ENCODE measurements around the gene RASSF1.

Gene RASSF1

GRCh38 chr3:50297384-50297775, 43.3 kb downstream of the RASSF1 start:
- TF ChIP-seq CTCF (conservative IDR thresholded peaks at IDR 0.05; ENCODE audit: low read depth, low read length): no peak
- DNase-seq (ENCODE audit: low read depth): no peak
- no peak overlapping the region for H3K4me3 ChIP-seq (ENCODE audit: low read depth, low read length)

GRCh38 chr3:50296721-50297383, 43.8 kb downstream of the RASSF1 start:
- TF ChIP-seq CTCF (conservative IDR thresholded peaks at IDR 0.05; ENCODE audit: low read depth, low read length): no peak
- DNase-seq (ENCODE audit: low read depth): no peak
- no peak overlapping the region for H3K4me3 ChIP-seq (ENCODE audit: low read depth, low read length)

- TF ChIP-seq CTCF (conservative IDR thresholded peaks at IDR 0.05; ENCODE audit: low read depth, low read length): no peak
Observed at GRCh38 chr3:50295553-50296431, 44.8 kb downstream of the RASSF1 start.

GRCh38 chr3:50294492-50295403, 45.9 kb downstream of the RASSF1 start:
- DNase-seq (ENCODE audit: low read depth): no peak
- TF ChIP-seq CTCF (conservative IDR thresholded peaks at IDR 0.05; ENCODE audit: low read depth, low read length): no peak
- no peak overlapping the region for H3K4me3 ChIP-seq (ENCODE audit: low read depth, low read length)

More at GRCh38 chr3:50295553-50296431, 44.8 kb downstream of the RASSF1 start:
- DNase-seq (ENCODE audit: low read depth): no peak
- H3K4me3 ChIP-seq (ENCODE audit: low read depth, low read length): no peak overlapping the region

DNA sequence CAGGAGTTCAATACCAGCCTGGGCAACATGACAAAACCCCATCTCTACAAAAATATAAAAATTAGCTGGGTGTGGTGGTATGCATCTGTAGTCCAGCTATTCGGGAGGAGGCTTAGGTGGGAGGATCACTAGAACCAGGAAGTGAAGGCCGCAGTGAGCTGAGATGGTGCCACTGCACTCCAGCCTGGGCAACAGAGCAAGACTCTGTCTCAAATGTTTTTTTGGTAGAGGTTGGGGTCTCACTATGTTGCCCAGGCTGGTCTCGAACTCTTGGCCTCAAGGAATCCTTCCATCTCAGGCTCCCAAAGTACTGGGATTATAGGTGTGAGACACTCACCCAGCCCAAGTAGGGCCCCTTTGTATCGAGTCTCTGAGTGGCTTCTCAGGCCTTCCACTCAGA, 46.5 kb downstream of the RASSF1 start:
- no peak for TF ChIP-seq CTCF (conservative IDR thresholded peaks at IDR 0.05; ENCODE audit: low read depth, low read length)
- no peak overlapping the region for H3K4me3 ChIP-seq (ENCODE audit: low read depth, low read length)
- no peak for DNase-seq (ENCODE audit: low read depth)

GRCh38 chr3:50293079-50293801, 47.4 kb downstream of the RASSF1 start:
- TF ChIP-seq CTCF (conservative IDR thresholded peaks at IDR 0.05; ENCODE audit: low read depth, low read length): no peak
- no peak for DNase-seq (ENCODE audit: low read depth)
- no peak overlapping the region for H3K4me3 ChIP-seq (ENCODE audit: low read depth, low read length)

All from choroid plexus epithelial cell (primary cell).